AG09319 (cell line): ENCODE results near the gene DNAJA2.

Experiments used
- DNase-seq: peaks from one replicate; pipeline ENCODE4 v3.0.0-alpha.2; 2010; ENCODE audit warnings: low read depth; ENCODE audit errors: extremely low read depth
- CTCF ChIP-seq: IDR thresholded peaks from 2 replicates; pipeline ENCODE4 v1.5.1; 2011; ENCODE audit warnings: low read depth, mild to moderate bottlenecking, inconsistent platforms, low read length, moderate library complexity

DNAJA2 gene

DNA sequence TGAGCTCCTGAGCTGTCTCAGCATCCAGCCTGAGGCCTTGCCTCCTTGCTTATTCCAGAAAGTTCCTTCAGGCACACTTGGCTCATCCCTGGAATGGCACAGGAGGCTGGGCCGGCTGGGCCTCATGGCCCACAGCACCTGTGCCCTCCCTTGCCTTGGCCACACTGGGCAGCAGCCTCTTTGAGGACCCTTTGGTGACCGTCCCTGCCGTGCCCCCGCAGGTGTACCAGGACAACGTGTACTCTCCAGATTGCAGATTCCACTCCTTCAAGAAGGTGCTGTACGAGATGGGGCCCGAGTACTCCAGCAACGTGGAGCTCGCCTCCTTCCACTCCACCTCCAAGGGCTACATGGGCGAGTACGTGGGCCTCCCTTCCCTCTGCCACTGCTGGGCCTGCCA lies 55.1 kb downstream of the DNAJA2 start:
- no peak for DNase-seq

DNA sequence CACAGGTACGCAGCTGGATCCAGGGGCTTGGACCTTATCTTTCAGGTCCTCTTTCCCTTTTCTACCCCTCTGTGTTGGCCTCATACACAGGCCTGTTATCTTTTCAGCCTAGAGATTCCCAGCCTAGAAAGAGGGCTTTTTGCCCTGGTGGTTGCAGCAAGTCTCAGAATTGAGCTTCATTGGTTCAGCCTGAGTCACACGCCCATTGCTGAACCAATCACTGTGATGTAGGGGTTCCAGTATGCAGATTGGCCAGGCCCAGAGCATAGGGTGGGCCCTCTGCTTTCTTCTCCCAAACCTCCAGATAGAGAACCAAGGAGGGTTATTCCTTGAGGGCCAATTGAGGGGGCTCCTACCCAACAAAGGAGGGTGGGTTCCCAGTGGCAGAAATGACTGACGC lies 56.5 kb downstream of the DNAJA2 start:
- DNase-seq = no peak
- no peak for TF ChIP-seq CTCF

More for the DNA sequence above, 55.1 kb downstream of the DNAJA2 start:
- no peak for TF ChIP-seq CTCF

DNA sequence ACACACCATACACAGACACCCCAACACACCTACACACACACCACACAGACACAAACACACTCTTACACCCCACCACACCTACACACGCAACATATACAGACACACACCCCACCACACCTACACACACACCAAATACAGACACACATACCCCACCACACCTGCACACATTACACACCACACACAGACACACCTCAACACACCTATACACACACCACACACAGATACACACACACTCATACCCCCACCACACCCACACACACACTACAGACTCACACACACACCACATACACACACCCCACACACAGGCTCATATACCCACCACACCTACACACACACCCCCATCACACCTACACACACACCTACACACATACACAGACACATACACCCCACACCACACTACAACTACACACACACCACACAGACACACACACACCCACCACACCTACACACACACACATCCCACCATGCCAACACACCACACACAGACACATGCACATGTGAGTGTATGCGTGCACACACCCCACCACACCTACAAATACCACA lies 57.9 kb downstream of the DNAJA2 start:
- no peak for TF ChIP-seq CTCF
- no peak for DNase-seq

DNA sequence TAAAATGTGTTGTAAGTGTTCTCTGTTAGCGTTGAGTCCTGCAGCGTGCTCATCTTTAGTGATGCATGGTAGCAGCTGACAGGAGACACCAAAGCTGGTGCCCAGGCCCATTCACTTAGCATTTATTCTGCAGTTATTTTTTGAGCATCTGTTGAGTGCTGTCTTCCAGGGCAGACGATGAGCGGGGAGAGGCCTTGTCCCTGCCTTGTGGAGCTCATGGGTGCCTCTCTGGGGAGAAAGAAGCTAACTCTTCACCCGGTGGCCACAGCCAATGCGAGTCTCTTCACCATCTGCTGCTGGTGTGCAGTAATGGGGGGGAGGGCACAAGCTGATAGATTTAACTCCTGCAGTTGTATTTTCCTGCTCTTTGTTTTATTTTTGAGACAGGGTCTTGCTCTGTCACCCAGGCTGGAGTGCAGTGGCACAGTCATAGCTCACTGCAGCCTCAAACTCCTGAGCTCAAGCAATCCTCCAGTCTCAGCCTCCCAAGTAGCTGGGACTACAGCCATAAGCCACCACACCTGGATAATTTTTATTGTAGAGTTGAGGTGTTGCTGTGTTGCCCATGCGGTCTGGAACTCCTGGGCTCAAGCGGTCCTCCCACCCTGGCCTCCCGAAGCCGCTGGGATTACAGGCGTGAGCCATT lies 58.8 kb downstream of the DNAJA2 start:
- no peak for DNase-seq
- no peak for TF ChIP-seq CTCF

- no peak for TF ChIP-seq CTCF
- no peak for DNase-seq
These were observed 61.8 kb downstream of the DNAJA2 start for GRCh38 chr16:46911650-46912049.

DNA sequence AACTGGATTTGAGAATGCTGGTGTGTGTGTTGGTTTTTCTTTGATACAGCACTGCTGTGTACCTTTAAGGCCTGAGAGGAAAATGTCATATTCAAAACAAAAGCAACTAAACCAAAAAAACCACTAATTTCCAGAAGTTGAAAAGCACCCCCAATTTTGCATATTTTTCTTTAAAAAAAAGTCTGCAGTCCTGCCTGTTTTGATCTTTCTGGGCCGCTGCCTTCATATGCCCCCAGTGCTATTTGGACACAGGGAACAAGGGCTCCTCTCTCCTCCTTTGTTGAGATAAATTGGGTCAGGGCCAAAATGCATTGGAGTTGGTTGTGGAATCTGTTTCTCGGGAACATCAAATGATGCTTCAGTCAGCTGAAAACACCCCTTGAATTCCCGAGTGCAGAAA lies 62.4 kb downstream of the DNAJA2 start:
- DNase-seq = no peak

More for the DNA sequence above, 62.4 kb downstream of the DNAJA2 start:
- TF ChIP-seq CTCF = no peak
